Measurements from ENCODE around the gene PPM1L. TPM values are rescaled to one million over a fixed set of nuclear protein-coding genes. Genes with fewer than 3 reads are reported as not detected.
"Not testable (repeated sequence)": the region's sequence is repeated elsewhere in the genome, so short reads cannot be mapped to it uniquely, and the experiment has no call there.

The PPM1L gene
- total and polyA plus RNA-seq, 7 experiments from 2014 or later = 0.48 to 19.1 (median 5.3) TPM

DNA sequence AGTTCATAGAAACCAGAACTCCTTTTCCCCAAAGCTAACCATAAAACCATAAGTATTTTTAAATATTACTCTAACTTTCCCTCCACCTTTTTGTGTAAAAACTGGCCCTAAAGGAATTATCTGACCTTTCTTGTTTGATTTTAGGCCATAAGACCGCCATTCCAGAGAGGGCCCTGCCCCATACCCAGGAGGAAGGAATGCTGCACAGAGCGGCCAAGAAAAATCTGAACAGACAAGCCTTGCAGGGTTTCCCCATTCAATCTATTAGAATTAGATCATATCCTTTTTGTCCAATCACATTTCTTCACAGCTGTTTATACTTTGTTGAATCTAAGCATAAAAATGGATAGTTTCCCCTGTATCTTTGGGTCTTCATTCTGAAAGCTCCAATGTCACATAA, 252.1 kb downstream of the PPM1L start:
- Histone ChIP-seq H3K36me3 (ENCODE audit: control insufficient read depth in 2 of 3, insufficient read depth in 3 of 3, low read length in 3 of 3) (no peaks in the 10 kb centered on the region), H3K9me3 (ENCODE audit: control insufficient read depth in 2 of 3, low read length in 3 of 3) (no peaks in the 10 kb centered on the region), H3K4me3 (ENCODE audit: low read length) (no peak overlapping the region), H3K27me3 (ENCODE audit: control insufficient read depth in 2 of 2, insufficient read depth in 2 of 2, low read length in 2 of 2) (no peaks in the 10 kb centered on the region), H3K4me1 (ENCODE audit: control insufficient read depth in 2 of 2, insufficient read depth in 2 of 2, low read length in 2 of 2) (no peaks in the 10 kb centered on the region), H3K27ac (ENCODE audit: low read depth, low read length) (no peak overlapping the region)
- no peak overlapping the region for H3K4me3 Mint-ChIP-seq
- H3K27me3 Mint-ChIP-seq = peaks cover 0 to 6% (median 0%) of the 10 kb centered on the region in 5 donors
- no peaks in the 10 kb centered on the region for H3K4me1 Mint-ChIP-seq
- ATAC-seq = no peak
- H3K9me3 Mint-ChIP-seq = peaks cover 2 to 19% (median 9%) of the 10 kb centered on the region in 11 donors
- no peak for DNase-seq
- POLR2A ChIA-PET = no interaction called here
- CTCF ChIA-PET = no interaction called here
- H3K36me3 Mint-ChIP-seq = peaks cover 0 to 4% (median 0%) of the 10 kb centered on the region in 5 donors
- intact Hi-C loops (cut with micrococcal nuclease) = no loop called here
- H3K27ac Mint-ChIP-seq = no peak overlapping the region

DNA sequence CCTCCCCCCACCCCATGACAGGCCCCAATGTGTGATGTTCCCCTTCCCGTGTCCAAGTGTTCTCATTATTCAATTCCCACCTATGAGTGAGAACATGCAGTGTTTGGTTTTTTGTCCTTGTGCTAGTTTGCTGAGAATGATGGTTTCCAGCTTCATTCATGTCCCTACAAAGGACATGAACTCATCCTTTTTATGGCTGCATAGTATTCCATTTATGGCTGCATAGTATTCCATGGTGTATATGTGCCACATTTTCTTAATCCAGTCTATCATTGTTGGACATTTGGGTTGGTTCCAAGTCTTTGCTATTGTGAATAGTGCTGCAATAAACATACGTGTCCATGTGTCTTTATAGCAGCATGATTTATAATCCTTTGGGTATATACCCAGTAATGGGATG, 254.1 kb downstream of the PPM1L start:
- POLR2A ChIA-PET = interaction anchor here (0.7 kb wide), 1 partner anchor 211 kb away, joined by 3 read pairs; the partner anchor contains the start of gene NMD3
- CTCF ChIA-PET; ATAC-seq; H3K27ac Mint-ChIP-seq; H3K36me3 Mint-ChIP-seq; H3K27me3 ChIP-seq (ENCODE audit: control insufficient read depth in 2 of 2, insufficient read depth in 2 of 2, low read length in 2 of 2); H3K27me3 Mint-ChIP-seq; H3K9me3 ChIP-seq (ENCODE audit: control insufficient read depth in 2 of 3, low read length in 3 of 3); intact Hi-C loops (cut with micrococcal nuclease); H3K36me3 ChIP-seq (ENCODE audit: control insufficient read depth in 2 of 3, insufficient read depth in 3 of 3, low read length in 3 of 3); H3K4me3 ChIP-seq (ENCODE audit: low read length); DNase-seq; H3K27ac ChIP-seq (ENCODE audit: low read depth, low read length); H3K4me3 Mint-ChIP-seq; H3K4me1 Mint-ChIP-seq; H3K4me1 ChIP-seq (ENCODE audit: control insufficient read depth in 2 of 2, insufficient read depth in 2 of 2, low read length in 2 of 2): not testable (repeated sequence)
- H3K9me3 Mint-ChIP-seq = peaks cover 3 to 17% (median 7%) of the 10 kb centered on the region in 11 donors

DNA sequence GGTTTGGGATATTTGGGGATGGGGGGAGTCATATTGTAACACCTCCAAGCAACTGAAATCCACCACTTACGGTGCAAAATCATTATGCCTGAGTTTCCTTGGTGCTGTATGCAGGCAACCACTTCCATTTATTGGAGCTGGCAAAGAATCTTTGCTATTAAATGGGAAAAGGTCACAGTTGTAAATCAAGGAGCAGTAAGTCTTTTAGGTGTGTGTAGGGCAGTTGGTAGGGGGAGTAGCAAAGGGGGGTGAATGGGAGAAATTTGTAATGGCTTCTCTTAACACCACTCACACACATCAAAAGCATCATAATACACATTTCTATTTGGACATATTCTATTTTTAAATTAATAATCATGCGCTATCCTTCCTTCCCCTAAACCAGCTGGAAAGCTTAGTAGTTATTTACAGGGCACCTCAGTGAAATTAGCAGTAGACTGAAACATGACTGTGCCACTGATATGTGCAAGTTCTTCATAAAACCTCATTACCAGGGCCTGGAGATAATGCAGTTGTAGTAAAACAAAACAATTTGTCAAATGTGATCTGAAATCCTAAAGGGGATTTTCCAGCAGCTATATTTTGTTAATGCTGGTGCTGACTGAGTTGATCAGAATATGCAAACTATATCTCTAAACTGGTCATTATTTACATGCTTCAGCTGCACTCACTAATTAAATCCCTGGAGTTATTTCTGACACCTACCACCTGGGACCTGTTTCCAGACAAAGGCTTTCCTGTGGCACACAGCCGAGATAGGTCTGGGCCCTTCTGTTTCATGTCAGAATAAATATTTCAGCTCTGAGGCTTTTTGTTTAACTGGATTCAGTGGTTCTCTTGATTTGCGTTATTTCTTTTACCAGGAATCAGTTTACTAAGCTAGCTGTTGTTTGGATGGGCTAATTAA, 259.1 kb downstream of the PPM1L start:
- Mint-ChIP-seq H3K36me3 (no peaks in the 10 kb centered on the region), H3K27ac (no peak overlapping the region), H3K9me3 (peaks cover under 1 to 17% (median 5%) of the 10 kb centered on the region in 11 donors), H3K4me3 (no peak overlapping the region), H3K27me3 (no peaks in the 10 kb centered on the region), H3K4me1 (no peaks in the 10 kb centered on the region)
- no peak overlapping the region for H3K4me3 ChIP-seq (ENCODE audit: low read length)
- no peak overlapping the region for H3K27ac ChIP-seq (ENCODE audit: low read depth, low read length)
- no peaks in the 10 kb centered on the region for H3K36me3 ChIP-seq (ENCODE audit: control insufficient read depth in 2 of 3, insufficient read depth in 3 of 3, low read length in 3 of 3)
- no peaks in the 10 kb centered on the region for H3K4me1 ChIP-seq (ENCODE audit: control insufficient read depth in 2 of 2, insufficient read depth in 2 of 2, low read length in 2 of 2)
- H3K27me3 ChIP-seq (ENCODE audit: control insufficient read depth in 2 of 2, insufficient read depth in 2 of 2, low read length in 2 of 2) = no peaks in the 10 kb centered on the region
- DNase-seq = no peak
- intact Hi-C loops (cut with micrococcal nuclease) = no loop called here
- POLR2A ChIA-PET = no interaction called here
- CTCF ChIA-PET = no interaction called here
- H3K9me3 ChIP-seq (ENCODE audit: control insufficient read depth in 2 of 3, low read length in 3 of 3) = no peaks in the 10 kb centered on the region
- ATAC-seq = no peak

DNA sequence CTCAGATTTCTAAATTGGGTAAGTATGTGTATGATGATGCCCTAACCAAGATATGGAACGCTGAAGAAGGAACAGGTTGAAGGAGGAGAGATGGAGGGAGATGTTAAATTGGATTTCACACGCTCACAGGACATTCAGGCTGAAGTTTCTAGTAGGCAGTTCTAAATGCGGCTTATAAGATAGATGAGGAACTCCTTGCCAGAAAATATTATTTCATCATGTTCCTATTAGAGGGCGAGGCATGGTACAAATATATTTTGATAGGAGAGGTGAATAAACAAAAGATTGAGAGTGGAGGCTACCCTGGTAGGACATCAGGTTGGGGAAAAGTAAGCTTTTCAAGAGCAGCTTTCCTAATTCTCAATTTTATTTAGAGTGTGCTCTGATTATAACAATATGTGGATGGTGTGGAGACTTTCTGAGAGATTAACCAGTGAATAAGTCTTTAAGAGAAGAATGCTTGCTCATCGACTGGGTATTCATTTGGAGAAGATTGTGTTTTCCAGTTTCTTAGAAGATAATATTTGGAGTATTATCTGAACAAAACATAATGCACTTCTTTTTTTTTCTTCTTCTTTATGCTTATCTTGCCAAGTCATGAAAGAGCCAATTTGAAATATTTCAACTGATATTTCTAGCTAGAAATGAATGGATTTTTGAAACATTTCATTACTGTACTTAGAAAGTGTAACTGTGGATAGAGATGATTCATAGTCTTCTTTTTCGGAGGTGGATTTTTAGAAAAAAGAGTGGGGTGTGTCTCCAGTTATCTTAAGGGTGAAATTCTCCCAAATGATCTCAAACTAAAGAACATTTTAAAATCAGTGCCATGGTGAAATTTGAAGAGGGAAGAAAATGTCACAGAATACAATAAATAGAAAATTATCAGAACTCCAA, 260.6 kb downstream of the PPM1L start:
- Mint-ChIP-seq H3K27ac (no peak overlapping the region), H3K36me3 (no peaks in the 10 kb centered on the region), H3K4me1 (no peaks in the 10 kb centered on the region), H3K9me3 (peaks cover 4 to 16% (median 11%) of the 10 kb centered on the region in 11 donors), H3K4me3 (no peak overlapping the region), H3K27me3 (no peaks in the 10 kb centered on the region)
- ATAC-seq = no peak
- no peaks in the 10 kb centered on the region for H3K36me3 ChIP-seq (ENCODE audit: control insufficient read depth in 2 of 3, insufficient read depth in 3 of 3, low read length in 3 of 3)
- no peak overlapping the region for H3K4me3 ChIP-seq (ENCODE audit: low read length)
- H3K27ac ChIP-seq (ENCODE audit: low read depth, low read length) = no peak overlapping the region
- ChIA-PET POLR2A (no interaction called here), CTCF (no interaction called here)
- H3K27me3 ChIP-seq (ENCODE audit: control insufficient read depth in 2 of 2, insufficient read depth in 2 of 2, low read length in 2 of 2) = no peaks in the 10 kb centered on the region
- intact Hi-C loops (cut with micrococcal nuclease) = no loop called here
- no peak for DNase-seq
- H3K4me1 ChIP-seq (ENCODE audit: control insufficient read depth in 2 of 2, insufficient read depth in 2 of 2, low read length in 2 of 2) = no peaks in the 10 kb centered on the region
- H3K9me3 ChIP-seq (ENCODE audit: control insufficient read depth in 2 of 3, low read length in 3 of 3) = no peaks in the 10 kb centered on the region

DNA sequence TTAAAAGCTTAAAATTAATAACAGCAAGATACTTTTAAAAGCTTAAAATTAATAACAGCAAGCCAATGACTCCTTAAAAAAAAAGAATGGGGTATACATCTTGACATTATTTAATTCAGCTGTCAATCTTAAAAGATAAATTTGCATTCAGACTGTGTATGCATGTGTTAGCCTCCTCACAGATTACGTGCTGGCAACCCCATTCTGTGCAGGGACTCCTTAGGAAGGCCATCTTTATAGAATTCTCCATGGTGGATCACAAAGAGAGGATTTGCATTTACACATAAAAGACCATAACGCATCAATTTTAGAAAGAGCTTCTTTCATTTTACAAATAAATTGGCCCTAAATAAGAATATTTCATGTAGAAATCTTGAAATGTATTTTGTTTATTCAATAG, 261.9 kb downstream of the PPM1L start:
- POLR2A ChIA-PET = no interaction called here
- intact Hi-C loops (cut with micrococcal nuclease) = no loop called here
- H3K27me3 Mint-ChIP-seq = no peaks in the 10 kb centered on the region
- peaks cover 0 to 3% (median 2%) of the 10 kb centered on the region in 5 donors for H3K36me3 Mint-ChIP-seq
- no peak overlapping the region for H3K27ac Mint-ChIP-seq
- no peaks in the 10 kb centered on the region for H3K36me3 ChIP-seq (ENCODE audit: control insufficient read depth in 2 of 3, insufficient read depth in 3 of 3, low read length in 3 of 3)
- H3K4me1 ChIP-seq (ENCODE audit: control insufficient read depth in 2 of 2, insufficient read depth in 2 of 2, low read length in 2 of 2) = no peaks in the 10 kb centered on the region
- DNase-seq (no peak), ATAC-seq (no peak)
- H3K27me3 ChIP-seq (ENCODE audit: control insufficient read depth in 2 of 2, insufficient read depth in 2 of 2, low read length in 2 of 2) = no peaks in the 10 kb centered on the region
- H3K4me3 ChIP-seq (ENCODE audit: low read length) = no peak overlapping the region
- H3K4me3 Mint-ChIP-seq = no peak overlapping the region
- H3K4me1 Mint-ChIP-seq = no peaks in the 10 kb centered on the region
- peaks cover 4 to 26% (median 10%) of the 10 kb centered on the region in 11 donors for H3K9me3 Mint-ChIP-seq
- H3K27ac ChIP-seq (ENCODE audit: low read depth, low read length) = no peak overlapping the region
- CTCF ChIA-PET = no interaction called here
- H3K9me3 ChIP-seq (ENCODE audit: control insufficient read depth in 2 of 3, low read length in 3 of 3) = no peaks in the 10 kb centered on the region

DNA sequence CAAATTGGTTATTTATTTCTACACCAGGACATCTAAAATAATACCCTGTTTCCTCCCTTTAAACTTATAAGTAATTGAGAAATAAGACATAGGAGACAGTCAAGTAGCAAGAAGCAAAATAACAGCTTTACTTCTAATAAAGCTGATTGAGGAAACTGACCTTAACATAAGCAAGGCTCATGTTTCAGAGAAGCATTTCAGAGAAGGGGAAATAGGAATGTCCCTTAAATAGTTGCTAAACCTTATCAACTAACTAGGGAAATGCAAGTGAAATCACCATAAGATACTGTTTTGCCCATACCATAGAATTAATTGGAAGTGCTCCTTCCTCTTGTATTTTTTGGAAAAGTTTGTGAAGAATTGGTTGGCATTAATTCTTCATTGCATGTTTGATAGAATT, 264.2 kb downstream of the PPM1L start:
- intact Hi-C loops (cut with micrococcal nuclease) = no loop called here
- ATAC-seq (no peak), DNase-seq (no peak)
- no peaks in the 10 kb centered on the region for H3K4me1 Mint-ChIP-seq
- H3K36me3 Mint-ChIP-seq = peaks cover 4 to 10% (median 5%) of the 10 kb centered on the region in 5 donors
- Histone ChIP-seq H3K9me3 (ENCODE audit: control insufficient read depth in 2 of 3, low read length in 3 of 3) (no peaks in the 10 kb centered on the region), H3K4me3 (ENCODE audit: low read length) (no peak overlapping the region), H3K27me3 (ENCODE audit: control insufficient read depth in 2 of 2, insufficient read depth in 2 of 2, low read length in 2 of 2) (no peaks in the 10 kb centered on the region), H3K36me3 (ENCODE audit: control insufficient read depth in 2 of 3, insufficient read depth in 3 of 3, low read length in 3 of 3) (no peaks in the 10 kb centered on the region), H3K27ac (ENCODE audit: low read depth, low read length) (no peak overlapping the region), H3K4me1 (ENCODE audit: control insufficient read depth in 2 of 2, insufficient read depth in 2 of 2, low read length in 2 of 2) (no peaks in the 10 kb centered on the region)
- H3K27me3 Mint-ChIP-seq = no peaks in the 10 kb centered on the region
- CTCF ChIA-PET = interaction anchor here (0.8 kb wide), 1 partner anchor 1608 kb away, joined by 4 read pairs; no protein-coding TSS in a partner anchor
- peaks cover 4 to 35% (median 16%) of the 10 kb centered on the region in 11 donors for H3K9me3 Mint-ChIP-seq
- POLR2A ChIA-PET = no interaction called here
- H3K4me3 Mint-ChIP-seq = no peak overlapping the region
- no peak overlapping the region for H3K27ac Mint-ChIP-seq
